Activated naive CD4-positive, alpha-beta T cell treated with anti-CD3 and anti-CD28 coated beads, Interleukin-2, amount 50 U/mL, for 24 hours (primary cell): ENCODE measurements around the gene GRAPL.
"Not testable (repeated sequence)": the region's sequence is repeated elsewhere in the genome, so short reads cannot be mapped to it uniquely, and the experiment has no call there.

Experiments
- H3K27ac Mint-ChIP-seq: one replicate; pipeline ENCODE4 v1.8.0; 2021; ENCODE audit warnings: mild to moderate bottlenecking, mixed read lengths
- H3K27me3 Mint-ChIP-seq: one replicate; pipeline ENCODE4 v1.8.0; 2021; ENCODE audit warnings: mixed read lengths
- H3K36me3 Mint-ChIP-seq: one replicate; pipeline ENCODE4 v1.8.0; 2021; ENCODE audit warnings: mixed read lengths
- H3K4me1 Mint-ChIP-seq: one replicate; pipeline ENCODE4 v1.8.0; 2021; ENCODE audit warnings: mixed read lengths
- H3K4me3 Mint-ChIP-seq: one replicate; pipeline ENCODE4 v1.8.0; 2021; ENCODE audit warnings: mild to moderate bottlenecking, mixed read lengths
- H3K9me3 Mint-ChIP-seq: one replicate; pipeline ENCODE4 v1.8.0; 2021; ENCODE audit warnings: mixed read lengths

GRAPL gene

DNA sequence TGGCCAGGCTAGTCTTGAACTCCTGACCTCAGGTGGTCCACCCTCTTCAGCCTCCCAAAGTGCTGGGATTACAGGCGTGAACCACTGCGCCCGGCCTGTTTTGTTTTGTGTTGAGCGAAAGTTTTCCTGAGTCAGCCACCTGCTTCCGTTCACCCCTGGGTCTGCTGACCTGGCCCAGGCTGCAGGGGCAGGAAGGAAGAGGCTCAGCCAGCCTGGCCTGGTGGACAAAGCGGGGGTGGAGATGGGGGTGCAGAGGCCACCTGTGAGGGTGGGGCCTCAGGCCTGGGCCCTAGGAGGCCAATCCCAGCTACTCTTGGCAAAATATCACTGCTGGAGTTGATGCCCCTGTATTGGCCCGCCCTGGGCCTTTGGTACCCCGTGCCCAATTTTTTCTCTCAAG, 3.7 kb downstream of the GRAPL start:
- H3K36me3 Mint-ChIP-seq, H3K4me1 Mint-ChIP-seq, H3K27ac Mint-ChIP-seq, H3K27me3 Mint-ChIP-seq, H3K9me3 Mint-ChIP-seq, H3K4me3 Mint-ChIP-seq: not testable (repeated sequence)

DNA sequence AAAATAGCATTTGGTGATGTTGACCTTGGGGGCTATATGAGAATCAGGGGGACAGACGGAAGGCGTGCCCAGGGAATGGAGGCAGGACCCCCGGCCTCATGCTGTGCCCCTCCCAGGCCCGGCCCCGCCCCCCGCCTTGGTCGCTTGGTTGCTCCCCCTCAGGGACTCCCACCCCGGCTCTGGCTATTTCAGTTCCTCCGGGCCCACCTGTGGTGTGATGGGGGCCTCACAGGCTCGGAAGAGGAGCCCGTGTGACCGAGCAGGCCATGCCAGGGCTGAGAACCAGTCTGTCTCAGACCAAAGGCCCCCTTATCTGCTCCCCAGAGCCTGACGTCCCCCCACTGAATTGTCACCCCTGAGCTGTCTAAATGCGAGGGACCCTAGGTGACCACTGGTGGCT, 4.4 kb downstream of the GRAPL start:
- not testable (repeated sequence) for H3K27me3 Mint-ChIP-seq, H3K36me3 Mint-ChIP-seq, H3K27ac Mint-ChIP-seq, H3K4me1 Mint-ChIP-seq, H3K9me3 Mint-ChIP-seq, H3K4me3 Mint-ChIP-seq

DNA sequence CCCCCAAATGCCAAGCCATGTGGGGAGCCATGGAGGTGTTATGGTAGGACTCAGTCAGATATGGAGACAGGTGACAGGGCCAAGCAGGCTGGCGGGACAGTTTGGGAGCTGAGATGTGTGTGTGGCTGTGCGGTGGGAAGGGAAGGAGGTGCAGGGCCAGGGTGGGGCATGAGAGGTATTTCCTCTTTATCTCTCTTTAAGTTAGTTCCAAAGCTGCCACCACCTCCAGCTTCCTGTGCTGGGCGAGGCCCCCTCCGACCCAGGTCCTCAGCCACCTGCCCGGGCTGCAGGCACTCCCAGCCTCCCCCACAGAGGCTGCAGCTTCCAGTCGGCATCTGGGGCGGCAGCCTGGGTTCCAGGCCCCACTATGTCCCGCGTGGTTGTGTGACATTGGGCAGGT, 6.4 kb downstream of the GRAPL start:
- not testable (repeated sequence) for H3K27ac Mint-ChIP-seq, H3K36me3 Mint-ChIP-seq, H3K27me3 Mint-ChIP-seq, H3K9me3 Mint-ChIP-seq, H3K4me1 Mint-ChIP-seq, H3K4me3 Mint-ChIP-seq

DNA sequence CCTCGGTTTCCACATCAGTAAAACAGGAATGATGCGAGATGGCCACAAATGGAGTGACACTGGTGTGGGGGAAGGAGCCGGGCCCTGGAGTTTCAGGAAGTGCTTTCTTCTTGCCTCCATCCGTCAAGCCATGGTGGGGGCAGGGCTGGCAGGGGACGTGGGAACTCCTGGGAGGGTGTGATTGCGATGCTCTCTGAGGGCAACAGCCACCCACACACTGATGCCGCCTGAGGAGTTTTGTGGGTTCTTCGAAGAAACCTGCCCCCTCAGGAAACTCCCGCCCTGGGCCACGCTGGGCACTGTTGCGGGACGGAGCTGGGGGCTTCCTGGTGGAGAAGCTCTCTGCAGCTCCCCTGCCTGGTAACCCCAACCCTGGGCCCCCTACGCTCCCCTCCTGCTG, 8.0 kb downstream of the GRAPL start:
- H3K4me1 Mint-ChIP-seq, H3K27ac Mint-ChIP-seq, H3K36me3 Mint-ChIP-seq, H3K4me3 Mint-ChIP-seq, H3K9me3 Mint-ChIP-seq, H3K27me3 Mint-ChIP-seq: not testable (repeated sequence)

DNA sequence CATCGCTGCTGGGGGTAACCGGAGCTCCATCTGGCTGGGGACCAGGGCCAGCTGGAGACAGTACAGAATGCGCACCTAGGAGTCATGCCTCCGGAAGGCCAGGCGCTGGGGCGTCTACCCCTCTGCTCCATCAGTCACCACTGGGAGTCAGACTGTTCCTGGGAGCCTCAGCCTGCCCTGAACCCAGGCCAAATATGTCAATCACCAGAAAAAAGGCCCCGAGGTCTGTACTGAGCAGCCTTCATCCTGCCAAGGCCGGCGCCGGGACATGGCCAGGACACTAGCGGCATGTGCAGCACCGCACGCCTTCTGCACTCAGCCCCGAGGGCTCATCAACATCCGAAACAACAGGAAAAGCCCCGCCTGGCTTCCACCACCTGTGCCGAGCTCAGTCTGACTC, 8.7 kb downstream of the GRAPL start:
- not testable (repeated sequence) for H3K27me3 Mint-ChIP-seq, H3K9me3 Mint-ChIP-seq, H3K27ac Mint-ChIP-seq, H3K4me3 Mint-ChIP-seq, H3K36me3 Mint-ChIP-seq, H3K4me1 Mint-ChIP-seq

DNA sequence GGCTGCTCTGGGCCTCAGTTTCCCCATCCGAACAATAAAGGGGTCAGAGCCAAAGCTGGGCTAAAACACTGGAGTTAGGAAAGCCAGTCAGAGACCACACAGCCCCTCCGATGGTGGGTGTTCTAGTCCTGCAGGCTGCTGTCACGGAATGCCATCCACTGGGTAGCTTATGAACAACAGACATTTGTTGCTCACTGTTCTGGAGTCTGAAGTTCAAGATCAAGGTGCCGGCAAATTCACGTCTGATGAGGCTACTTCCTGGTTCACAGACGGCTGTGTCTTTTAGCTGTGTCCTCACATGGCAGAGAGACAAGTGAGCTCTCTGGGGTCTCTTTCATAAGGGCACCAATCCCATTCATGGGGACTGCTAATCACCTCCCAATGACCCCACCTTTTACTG, 9.2 kb downstream of the GRAPL start:
- not testable (repeated sequence) for H3K27ac Mint-ChIP-seq, H3K4me3 Mint-ChIP-seq, H3K9me3 Mint-ChIP-seq, H3K4me1 Mint-ChIP-seq, H3K27me3 Mint-ChIP-seq, H3K36me3 Mint-ChIP-seq

DNA sequence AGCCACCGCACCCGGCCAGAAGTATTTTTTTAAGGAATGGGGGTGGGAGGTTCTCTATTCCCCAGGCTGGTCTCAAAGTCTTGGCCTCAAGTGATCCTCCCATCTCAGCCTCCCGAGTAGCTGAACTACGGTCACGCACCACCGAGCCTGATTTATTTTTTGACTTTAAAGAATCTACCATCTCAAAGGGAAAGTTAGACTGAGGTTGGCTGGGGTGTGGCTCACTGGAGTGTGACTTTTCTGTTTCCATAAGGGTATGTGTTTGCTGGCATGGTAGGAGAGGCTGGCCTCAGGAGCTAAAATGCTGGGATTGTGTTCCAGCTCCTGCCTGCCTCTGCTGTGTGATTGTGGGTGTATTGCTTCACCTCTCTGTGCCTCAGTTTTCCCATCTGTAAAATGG, 10.6 kb downstream of the GRAPL start:
- not testable (repeated sequence) for H3K9me3 Mint-ChIP-seq, H3K36me3 Mint-ChIP-seq, H3K4me1 Mint-ChIP-seq

DNA sequence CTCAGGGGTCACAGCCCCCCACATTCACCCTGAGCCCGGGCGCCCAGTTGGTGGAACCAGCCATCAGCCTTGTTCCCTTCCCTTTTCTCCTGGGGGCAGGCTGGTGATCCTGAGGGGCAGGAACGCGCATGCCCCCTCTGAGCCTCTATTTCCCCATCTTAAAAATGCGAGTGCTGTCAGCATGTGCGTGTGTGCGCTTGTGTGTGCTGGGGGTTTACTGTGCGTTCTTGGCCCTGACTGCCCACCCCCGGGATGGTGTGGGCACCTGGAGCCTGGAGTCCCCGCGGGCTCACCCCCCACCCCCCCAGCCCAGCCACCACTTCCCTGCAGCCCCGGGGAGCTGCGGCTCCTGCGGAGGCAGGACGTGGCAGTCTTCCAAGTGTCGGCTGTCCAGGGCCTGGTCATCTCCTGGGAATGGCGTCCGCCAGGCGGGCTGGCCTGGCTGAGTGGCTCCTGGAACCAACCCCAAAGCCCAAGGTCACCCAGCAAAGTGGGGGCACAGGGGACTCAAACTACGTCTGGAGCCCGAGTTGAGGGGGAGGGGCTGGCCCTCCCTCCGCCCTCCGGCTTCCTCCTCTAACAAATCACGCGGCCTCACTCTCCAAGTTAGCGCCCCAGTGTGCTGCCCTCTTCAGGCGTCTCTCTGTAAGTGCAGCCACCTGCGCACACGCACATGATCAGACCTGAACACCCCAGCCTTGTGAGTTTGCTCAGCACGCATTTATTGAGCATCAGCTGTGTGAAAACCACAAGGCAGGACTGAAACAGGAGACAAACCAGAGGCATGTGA, 14.2 kb downstream of the GRAPL start:
- not testable (repeated sequence) for H3K4me1 Mint-ChIP-seq, H3K4me3 Mint-ChIP-seq, H3K9me3 Mint-ChIP-seq

More for the DNA sequence above, 10.6 kb downstream of the GRAPL start:
- H3K4me3 Mint-ChIP-seq, H3K27ac Mint-ChIP-seq, H3K27me3 Mint-ChIP-seq: not testable (repeated sequence)

DNA sequence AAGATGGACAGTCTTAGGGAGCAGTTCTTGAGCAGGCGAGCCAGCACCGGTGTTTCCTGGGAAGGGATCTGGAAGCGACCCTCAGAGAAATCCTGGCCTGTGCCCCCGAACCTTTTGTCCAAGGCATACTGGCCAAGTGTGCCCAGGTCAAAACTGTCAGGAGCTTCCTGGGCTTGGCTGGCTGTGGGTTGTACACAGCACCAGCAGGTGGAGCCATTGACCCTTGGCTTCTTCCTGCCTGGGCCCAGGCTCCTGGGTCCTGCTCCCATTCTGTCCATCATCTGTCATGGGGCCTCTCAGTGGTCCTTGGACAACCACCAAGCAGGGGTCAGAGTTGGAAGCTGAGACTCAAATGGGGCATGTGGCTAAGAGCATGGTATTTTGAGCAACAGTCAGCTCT, 15.0 kb downstream of the GRAPL start:
- not testable (repeated sequence) for H3K27ac Mint-ChIP-seq, H3K9me3 Mint-ChIP-seq, H3K4me3 Mint-ChIP-seq

More for the DNA sequence above, 14.2 kb downstream of the GRAPL start:
- not testable (repeated sequence) for H3K27ac Mint-ChIP-seq, H3K27me3 Mint-ChIP-seq, H3K36me3 Mint-ChIP-seq

DNA sequence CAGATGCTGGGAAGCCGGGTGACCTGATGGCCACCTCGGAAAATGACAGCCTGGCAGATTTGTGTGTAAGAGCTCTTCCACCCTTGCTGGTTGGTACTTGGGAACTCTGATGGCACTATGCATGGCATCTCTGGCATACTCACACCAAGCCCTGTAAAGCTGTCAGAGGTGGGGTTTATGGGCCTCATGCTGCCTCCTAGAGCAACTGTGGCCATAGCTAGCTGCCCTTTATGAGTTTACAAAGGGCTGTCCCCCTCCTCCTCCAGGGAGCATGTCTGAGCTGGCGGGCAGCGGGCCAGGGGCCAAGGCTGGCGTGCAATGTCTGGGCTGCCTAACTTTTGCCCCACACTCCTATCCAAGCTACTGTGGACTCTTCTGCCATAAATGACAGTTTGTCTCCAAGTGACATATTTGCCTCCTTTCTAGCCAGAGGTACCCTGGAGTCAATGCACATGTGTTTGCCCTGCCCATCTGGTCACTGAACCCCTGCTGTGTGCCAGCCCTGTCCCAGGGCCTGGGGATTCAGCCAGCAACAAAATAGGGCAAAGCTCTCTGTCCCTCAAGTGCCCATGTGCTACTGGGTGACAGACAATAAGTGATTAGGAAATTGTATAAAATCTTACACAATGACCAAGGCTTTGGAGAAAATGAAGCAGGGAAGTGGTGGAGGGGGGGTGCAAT, 15.8 kb downstream of the GRAPL start:
- H3K4me1 Mint-ChIP-seq, H3K27ac Mint-ChIP-seq, H3K27me3 Mint-ChIP-seq, H3K4me3 Mint-ChIP-seq, H3K36me3 Mint-ChIP-seq, H3K9me3 Mint-ChIP-seq: not testable (repeated sequence)

More for the DNA sequence above, 15.0 kb downstream of the GRAPL start:
- not testable (repeated sequence) for H3K27me3 Mint-ChIP-seq, H3K4me1 Mint-ChIP-seq, H3K36me3 Mint-ChIP-seq

DNA sequence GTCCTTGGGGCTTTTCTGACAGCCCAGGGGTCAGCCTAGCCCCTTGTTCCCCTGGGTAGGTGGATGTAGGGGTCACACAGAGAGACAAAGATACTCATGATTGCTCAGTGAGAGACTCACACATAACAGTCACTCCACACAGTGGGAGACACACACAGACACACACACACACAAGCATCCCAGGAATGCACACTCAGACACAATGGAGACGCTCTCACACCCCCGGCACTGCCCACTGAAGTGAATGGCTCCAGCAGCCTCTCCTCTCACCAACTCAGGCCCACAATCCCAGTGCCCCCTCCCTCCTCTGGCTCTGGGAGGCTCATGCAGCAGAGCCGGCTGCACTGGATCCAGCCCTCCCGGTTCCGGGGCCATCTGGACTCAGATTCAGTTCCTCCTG, 17.0 kb downstream of the GRAPL start:
- H3K27ac Mint-ChIP-seq, H3K4me1 Mint-ChIP-seq, H3K27me3 Mint-ChIP-seq, H3K36me3 Mint-ChIP-seq, H3K9me3 Mint-ChIP-seq, H3K4me3 Mint-ChIP-seq: not testable (repeated sequence)

DNA sequence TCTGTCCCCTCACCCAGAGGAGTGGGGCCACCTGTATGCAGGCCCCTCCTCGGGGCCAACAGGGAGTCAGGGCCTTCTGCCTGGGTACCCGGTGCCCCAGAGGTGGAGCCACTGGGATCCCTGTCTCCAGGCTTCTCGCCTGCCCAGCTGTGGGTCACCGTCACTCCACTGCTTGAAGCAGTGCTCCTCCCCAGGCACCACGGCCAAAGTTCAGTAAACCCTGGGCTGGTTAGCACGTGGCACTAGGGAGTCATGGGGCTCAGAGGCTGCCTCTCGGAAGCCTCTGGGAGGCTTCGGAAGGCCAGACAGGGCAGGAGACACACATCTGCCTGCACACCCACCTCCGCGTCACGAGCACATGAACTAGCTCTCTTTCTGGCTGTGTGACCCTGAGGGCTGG, 18.1 kb downstream of the GRAPL start:
- H3K36me3 Mint-ChIP-seq, H3K27me3 Mint-ChIP-seq, H3K4me1 Mint-ChIP-seq, H3K4me3 Mint-ChIP-seq, H3K9me3 Mint-ChIP-seq, H3K27ac Mint-ChIP-seq: not testable (repeated sequence)

DNA sequence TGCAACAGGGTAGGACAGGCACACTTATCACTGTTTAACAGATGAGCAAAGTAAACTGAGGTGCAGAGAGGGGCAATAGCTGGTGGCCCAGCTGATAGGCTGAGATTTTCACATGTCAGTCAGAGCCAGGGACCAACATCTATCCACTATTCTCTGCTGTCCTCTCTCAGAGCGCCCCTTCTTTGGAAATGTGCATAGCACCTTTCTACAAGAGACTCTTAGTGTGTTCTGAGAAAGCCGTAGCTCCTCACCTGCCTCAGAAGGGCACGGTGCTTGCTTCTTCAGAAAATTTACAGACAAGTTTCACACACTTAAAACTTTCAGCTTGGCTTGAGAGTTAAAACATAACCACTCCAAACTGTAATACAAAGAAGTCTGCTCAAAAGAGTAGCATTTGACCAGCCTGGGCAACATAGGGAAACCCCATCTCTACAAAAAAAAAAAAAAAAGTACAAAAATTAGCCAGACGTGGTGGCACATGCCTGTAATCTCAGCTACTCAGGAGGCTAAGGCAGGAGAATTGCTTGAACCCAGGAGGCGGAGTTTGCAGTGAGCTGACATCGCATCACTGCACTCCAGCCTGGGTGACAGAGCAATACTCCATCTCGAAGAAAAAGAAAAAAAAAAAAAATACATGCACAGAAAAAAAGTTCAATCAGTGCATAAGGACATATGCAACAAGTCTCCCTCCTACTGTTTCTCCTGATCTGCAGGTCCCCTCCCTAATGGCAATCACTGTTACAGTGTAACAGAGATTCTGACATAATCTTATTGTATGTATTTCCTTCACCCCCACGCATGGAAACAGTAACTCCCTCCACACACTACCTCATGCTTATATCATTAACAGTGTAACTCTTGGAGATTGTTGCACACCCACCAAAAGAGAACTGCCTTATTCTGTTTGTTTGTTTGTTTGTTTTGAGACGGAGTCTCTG, 23.6 kb downstream of the GRAPL start:
- not testable (repeated sequence) for H3K4me1 Mint-ChIP-seq, H3K27me3 Mint-ChIP-seq, H3K27ac Mint-ChIP-seq, H3K36me3 Mint-ChIP-seq, H3K9me3 Mint-ChIP-seq, H3K4me3 Mint-ChIP-seq

DNA sequence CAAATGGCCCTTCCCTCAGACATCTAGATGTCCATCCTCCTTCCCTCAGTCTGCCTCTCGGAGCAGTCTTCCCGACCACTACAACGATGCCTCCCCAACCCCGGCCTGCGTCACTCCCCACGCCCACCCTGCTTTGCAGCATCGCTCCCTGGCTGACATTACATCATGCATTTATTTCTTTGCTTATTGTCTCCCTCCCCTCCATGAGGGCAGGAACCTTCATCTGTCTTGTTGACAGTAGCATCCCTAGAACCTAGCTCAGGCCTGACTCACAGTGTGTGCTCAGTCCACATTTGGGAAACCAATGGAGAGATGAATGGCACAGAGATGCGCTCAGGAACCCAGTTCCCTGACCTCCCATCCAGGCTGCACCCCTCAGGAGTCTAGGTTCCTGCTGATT, 30.2 kb downstream of the GRAPL start:
- not testable (repeated sequence) for H3K27me3 Mint-ChIP-seq, H3K27ac Mint-ChIP-seq, H3K4me1 Mint-ChIP-seq, H3K9me3 Mint-ChIP-seq, H3K36me3 Mint-ChIP-seq, H3K4me3 Mint-ChIP-seq

DNA sequence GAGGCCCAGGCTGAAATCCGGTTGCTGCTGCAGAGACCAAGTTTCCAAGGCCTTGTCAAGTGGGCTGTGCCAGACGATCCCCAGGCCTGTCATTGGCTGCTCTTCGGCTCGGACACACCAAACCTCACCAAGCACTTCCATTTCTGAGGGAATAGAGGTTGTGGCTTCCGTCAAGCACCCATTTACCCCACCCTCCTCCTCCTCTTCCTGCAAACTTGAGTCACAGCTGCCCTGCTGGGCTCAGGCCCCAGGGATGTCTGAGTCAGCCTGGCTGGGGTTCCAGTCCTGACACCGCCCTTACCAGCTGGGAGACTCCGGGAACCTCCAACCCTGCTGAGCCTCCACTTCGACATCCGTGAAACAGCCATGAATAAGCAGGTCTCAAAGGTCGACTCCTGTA, 31.1 kb downstream of the GRAPL start:
- H3K36me3 Mint-ChIP-seq, H3K9me3 Mint-ChIP-seq, H3K4me3 Mint-ChIP-seq, H3K27me3 Mint-ChIP-seq, H3K27ac Mint-ChIP-seq, H3K4me1 Mint-ChIP-seq: not testable (repeated sequence)

DNA sequence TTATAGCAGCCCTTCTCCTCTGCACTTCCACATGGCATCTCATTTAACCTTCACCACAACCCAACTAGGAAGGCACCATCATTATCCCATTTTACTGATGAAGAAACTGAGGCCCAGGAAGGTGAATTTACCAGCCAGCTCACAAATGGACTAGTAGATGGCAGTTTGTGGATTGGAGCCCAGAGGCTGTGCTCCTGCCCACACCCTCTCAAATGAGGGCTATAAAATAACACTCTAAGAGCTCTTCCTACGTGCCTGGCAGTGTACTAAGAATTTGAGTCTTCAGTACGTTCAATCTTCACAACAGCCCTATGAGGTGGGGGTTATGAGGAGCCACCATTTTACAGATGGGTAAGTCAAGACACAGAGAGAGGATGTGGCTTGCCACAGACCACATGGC, 31.5 kb downstream of the GRAPL start:
- not testable (repeated sequence) for H3K4me1 Mint-ChIP-seq

More for the DNA sequence above, 31.5 kb downstream of the GRAPL start:
- not testable (repeated sequence) for H3K27ac Mint-ChIP-seq, H3K4me3 Mint-ChIP-seq, H3K36me3 Mint-ChIP-seq, H3K27me3 Mint-ChIP-seq, H3K9me3 Mint-ChIP-seq
